Measurements from ENCODE around the gene PDE6C.

PDE6C gene

GRCh38 chr10:93594518-93594917 lies 17.8 kb upstream of the PDE6C start:
- DNase-seq (ENCODE audit: low read depth) = no peak

DNA sequence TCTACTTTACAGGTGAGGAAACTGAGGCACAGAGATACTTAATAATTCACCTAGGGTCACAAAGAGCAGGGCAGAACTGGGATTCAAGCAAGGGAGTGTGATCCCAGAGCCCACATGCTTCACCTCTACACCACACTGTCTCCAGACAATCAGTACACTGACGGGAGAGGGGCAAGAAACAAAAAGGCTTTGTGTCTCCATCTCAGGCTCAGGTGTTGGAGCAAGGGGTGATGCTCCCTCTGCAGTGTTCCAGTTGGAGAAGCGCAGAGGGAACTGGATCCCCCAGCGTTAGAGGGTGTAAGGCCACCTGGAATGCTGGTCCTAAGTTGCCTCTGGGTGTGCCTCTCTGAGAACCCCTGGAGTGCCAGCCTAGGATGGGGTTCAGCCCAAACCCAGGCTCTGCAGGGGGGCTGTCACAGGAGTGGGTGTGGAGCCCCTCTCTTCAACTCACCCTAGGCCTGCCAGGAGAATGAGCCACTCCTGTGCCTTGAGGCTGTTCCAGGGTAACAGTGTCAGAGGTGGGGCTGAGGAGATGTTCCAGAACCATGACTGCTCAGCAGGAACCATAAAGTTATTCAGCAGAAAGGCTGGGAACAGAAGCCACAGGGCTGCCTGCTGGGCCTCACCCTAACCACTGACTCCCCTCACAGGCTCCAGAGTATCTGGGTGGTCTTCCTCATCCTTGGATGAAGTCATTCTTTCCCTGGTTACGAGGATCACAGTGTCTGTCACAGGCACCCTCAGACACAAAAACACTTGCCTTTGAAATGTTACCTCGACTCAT lies 16.8 kb upstream of the PDE6C start:
- DNase-seq (ENCODE audit: low read depth) = no peak

- no peak for DNase-seq (ENCODE audit: low read depth)
Observed at GRCh38 chr10:93596539-93596938, 15.8 kb upstream of the PDE6C start.

GRCh38 chr10:93597075-93597599 lies 15.2 kb upstream of the PDE6C start:
- DNase-seq (ENCODE audit: low read depth) = no peak

DNA sequence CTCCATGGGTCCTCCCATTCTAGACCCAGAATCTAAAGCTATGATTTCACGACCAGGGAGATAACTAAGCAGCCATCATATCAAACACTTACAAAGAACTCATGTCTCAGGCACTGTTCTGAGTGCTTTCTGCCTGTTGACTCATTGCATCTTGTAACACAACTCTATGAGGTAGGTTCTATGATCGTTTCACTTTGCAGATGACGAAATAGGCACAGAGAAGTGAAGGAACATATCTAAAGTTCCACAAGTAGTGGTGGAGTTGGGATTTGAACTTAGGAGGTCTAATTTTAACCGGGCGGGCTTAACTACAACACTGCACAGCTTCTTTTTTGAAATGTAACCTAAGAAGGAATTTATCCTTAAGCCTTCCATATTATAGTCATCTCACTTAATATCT lies 14.2 kb upstream of the PDE6C start:
- no peak for DNase-seq (ENCODE audit: low read depth)

GRCh38 chr10:93599335-93599734 lies 13.0 kb upstream of the PDE6C start:
- DNase-seq (ENCODE audit: low read depth) = no peak

DNA sequence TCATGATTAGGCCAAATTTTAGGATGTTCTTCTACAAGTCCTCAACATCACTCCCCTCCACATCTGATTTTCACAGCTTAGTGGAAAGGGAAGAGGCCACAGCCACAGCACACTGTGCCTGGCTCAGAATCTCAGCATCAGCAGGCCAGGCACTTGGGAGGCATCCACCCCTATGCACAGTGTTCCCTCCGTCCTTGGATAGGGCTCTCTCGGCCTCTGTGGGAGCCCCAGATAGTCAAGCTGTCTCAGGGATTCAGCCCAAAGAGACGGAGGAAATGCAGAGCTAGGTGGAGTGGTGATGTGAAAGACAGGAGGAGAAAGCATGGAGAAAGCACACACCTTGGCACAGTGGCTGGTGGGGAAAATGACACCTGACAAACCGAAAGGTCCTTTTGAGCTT lies 12.6 kb upstream of the PDE6C start:
- no peak for DNase-seq (ENCODE audit: low read depth)

DNA sequence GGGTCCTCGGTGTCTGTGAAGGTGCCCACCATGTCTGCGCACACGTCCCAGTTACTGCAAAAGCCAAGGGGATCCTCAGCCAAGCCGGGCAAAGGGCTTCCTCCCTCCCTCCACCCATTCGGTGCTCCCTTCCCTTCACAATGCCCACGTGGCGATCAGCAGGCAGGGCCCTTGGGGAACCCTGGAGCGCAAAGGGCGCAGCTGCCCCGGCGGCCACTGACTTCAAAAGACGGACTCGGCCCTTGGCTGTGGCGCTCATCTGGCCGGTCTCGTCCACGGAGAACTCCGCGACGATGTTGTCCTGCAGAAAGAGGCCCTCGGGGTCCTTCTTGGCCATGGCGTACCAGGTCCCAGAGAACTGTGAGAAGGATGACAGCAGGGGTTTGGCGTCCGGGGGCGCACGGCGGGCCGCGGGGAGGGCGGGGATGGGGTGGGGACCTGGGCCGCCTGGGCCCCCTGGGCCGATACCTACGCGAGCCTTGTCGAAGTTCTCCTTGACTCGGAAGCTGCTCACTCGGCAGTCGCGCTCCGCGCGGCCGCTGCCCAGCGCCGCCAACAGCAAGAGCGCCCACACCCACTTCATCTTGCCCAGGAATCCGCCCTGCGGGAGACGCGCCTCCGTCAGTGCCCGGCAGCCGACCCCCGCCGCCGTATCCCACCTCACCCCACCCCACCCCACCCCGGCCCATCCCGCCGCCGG lies 11.7 kb upstream of the PDE6C start:
- DNase-seq (ENCODE audit: low read depth) = no peak

DNA sequence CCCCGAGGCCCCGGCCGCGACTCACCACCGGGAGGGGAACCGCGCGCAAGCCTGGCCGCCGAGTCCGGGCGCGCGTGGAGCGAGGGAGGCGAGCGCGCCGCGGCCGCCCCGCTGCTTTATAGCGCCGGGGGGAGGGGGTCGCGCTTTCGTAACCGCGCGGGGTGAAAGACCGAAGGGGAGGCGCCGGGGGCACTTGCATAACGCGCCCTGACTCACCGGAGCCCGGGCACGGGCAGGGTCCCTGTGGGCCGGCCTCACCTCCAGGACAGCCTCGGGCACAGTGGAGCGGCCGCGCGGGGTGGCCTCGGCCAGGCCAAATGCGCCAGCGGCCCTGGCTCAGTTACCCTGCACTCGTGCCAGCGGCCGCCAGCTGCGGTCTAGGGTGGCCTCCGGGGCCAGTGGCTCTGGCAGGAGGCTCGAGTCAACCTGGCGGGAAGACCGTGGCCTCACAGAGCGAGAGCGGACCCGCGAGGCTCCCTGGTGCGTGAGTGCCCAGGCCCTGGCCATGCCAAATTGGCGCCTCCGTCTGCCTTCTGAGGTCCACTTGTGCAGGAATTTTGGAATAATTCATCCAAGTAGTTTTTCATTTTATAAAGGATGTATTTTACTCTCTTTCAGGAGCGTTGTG lies 11.1 kb upstream of the PDE6C start, which contains the start of gene RBP4:
TSS of gene RBP4 (minus strand) at position 90 of the 628 bp plus-strand sequence. CDS start 207 bp downstream, outside the sequence.
- DNase-seq (ENCODE audit: low read depth) = no peak

- no peak for DNase-seq (ENCODE audit: low read depth)
Observed at GRCh38 chr10:93601774-93602162, 10.6 kb upstream of the PDE6C start.

DNA sequence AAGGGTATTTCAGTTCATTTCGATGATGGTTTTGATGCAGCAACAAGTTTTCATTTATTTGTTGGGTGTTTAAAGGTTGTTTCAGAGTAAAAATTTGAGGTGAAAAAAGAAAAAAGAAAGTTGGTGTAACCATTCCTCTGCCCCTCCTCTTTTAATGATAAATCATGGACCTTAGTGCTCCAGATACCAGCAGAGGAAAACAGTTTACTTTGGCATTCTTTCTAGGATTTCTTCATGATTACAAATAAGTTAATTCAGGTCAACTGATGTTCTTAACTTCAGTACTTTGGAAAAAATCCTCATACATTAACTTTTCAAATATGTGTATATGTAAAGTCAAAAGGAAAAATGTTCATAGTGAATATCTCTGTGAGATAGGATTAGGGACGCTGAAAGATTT lies 9.3 kb upstream of the PDE6C start:
- no peak for DNase-seq (ENCODE audit: low read depth)

DNA sequence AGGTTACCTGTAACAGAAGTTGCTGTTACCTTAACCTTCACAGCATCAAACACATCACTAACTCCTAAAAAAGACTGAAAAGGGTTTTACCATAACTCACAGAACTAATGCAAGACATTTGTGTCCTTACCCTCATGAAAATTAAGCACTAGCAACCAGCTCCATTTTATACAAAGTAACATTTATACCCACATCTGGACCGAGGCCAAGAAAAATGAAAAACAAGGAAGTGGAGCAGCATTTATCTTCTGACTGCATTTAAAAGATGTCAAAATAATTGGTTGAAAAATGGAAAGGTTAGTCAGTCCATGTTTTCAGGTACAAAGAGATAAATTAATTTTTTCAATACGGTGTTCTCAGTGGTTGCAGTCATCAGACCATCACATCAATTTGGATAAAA lies 8.2 kb upstream of the PDE6C start:
- no peak for DNase-seq (ENCODE audit: low read depth)

- no peak for DNase-seq (ENCODE audit: low read depth)
Observed at GRCh38 chr10:93608421-93608820, 3.9 kb upstream of the PDE6C start.

GRCh38 chr10:93613126-93613525 lies 789 bp downstream of the PDE6C start:
- DNase-seq (ENCODE audit: low read depth) = no peak

DNA sequence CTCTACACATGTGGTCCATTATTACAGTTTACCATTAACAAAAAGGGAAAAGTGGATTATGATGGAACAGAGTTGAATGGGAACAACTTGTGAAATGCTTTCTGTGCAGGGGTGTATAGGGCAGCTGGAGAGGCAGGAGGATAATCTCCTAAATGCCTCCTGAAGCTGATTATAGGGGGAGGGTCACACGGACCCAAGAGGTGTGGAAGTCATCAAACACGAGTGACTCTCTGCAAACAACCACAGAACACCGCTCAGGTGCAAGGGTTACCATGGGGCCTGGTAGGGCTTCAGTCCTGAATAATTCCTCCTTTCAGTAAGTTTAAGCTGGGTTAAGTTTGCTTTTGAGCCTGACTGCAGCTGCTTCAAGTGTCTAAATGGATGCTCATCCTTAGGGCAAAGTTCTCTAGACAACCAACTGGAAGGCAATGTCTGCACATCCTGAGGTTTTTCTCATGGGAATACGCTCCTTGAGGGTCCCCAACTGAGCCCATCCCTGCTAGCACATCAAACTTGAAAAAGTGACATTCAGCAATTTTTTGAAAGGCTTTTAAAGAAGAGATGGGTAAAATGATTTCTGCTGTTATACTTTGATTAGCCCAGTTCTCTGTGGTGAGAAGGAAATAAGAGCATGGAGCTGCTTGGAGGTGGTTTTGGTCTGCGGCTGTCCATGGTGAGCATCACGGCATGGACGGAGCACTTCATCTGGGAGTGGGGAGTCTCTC lies 1.9 kb downstream of the PDE6C start:
- DNase-seq (ENCODE audit: low read depth) = no peak

- DNase-seq (ENCODE audit: low read depth) = no peak
Observed at GRCh38 chr10:93615576-93616235, 3.4 kb downstream of the PDE6C start.

- DNase-seq (ENCODE audit: low read depth) = no peak
Observed at GRCh38 chr10:93620925-93621324, 8.6 kb downstream of the PDE6C start.

- no peak for DNase-seq (ENCODE audit: low read depth)
Observed at GRCh38 chr10:93622942-93623341, 10.6 kb downstream of the PDE6C start.

- DNase-seq (ENCODE audit: low read depth) = no peak
Observed at GRCh38 chr10:93628858-93629257, 16.5 kb downstream of the PDE6C start.

DNA sequence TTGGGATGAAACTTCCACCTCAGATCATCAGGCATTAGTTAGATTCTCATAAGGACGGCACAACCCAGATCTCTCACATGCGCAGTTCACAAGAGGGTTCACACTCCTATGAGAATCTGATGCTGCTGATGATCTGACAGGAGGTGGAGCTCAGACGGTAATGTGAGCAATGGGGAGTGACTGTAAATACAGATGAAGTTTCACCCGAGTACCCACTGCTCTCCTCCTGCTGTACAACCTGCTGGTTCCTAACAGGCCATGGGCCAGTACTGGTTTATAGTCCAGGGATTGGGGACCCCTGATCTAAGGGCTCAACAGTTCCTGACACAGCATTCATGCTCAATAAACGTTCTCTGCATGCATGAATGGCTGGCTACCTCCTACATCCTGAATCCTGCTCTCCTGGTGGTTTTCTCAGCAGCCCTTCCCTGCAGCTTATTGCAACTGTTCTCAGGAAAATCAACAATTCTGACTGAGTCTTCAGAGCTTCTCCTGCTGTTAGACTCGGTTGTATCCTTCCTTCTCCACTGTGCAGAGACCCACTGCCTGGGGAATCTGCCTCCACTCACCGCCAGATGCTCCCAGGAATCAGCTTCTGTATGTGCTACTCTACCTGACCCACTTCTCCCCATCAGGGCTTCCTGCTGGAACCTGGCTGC lies 17.4 kb downstream of the PDE6C start:
- no peak for DNase-seq (ENCODE audit: low read depth)
